GM12878 (cell line): ENCODE results near the gene SCARF1. TPM values are rescaled to one million over a fixed set of nuclear protein-coding genes. Genes with fewer than 3 reads are reported as not detected.

Source experiments
- ATAC-seq: fragments of 200-7000 bp; cut with Tn5 transposase; 3 replicates; pipeline ENCODE4 v1.9.1; 2020; ENCODE audit warnings: mild to moderate bottlenecking, moderate library complexity
- BruUV-seq: library from RNA; stranded (reverse); fragments of 400-500 nt; replicated peaks from 2 replicates; lab custom pipeline; 2021; lab: Mats Ljungman, UMichigan
- CTCF ChIA-PET: fragments of 300-600 bp; sonication (Branson Sonifier 250); formaldehyde crosslinking; extraction: SDS; loops from one replicate; lab custom pipeline; 2021; ENCODE audit warnings: inconsistent platforms; lab: Yijun Ruan, JAX
- POLR2A ChIA-PET: fragments of 350-600 bp; formaldehyde crosslinking; extraction: SDS; loops from one replicate; lab custom pipeline; 2021; ENCODE audit warnings: inconsistent platforms; lab: Charles Lee
- RAD21 ChIA-PET: fragments of 300-600 bp; sonication (Branson Sonifier 250); formaldehyde crosslinking; loops from one replicate; lab custom pipeline; 2023; ENCODE audit warnings: antibody characterized with exemption; ENCODE audit not compliant: unreplicated experiment; lab: Charles Lee
- SMC1A ChIA-PET: fragments of 300-600 bp; sonication (Branson Sonifier 250); formaldehyde crosslinking; loops from one replicate; lab custom pipeline; 2023; ENCODE audit not compliant: unreplicated experiment, uncharacterized antibody; lab: Charles Lee
- DNase-seq: peaks from one replicate; pipeline ENCODE4 v3.0.0-alpha.2; 2011; ENCODE audit warnings: low read depth, low spot score
- FAIRE-seq: peaks from 3 replicates; lab custom pipeline; 2011; peaks lifted over from hg19 to GRCh38; lab: Jason Lieb, UNC
- H2AFZ ChIP-seq: 2 replicates; pipeline ENCODE4 v1.6.0; 2011; ENCODE audit warnings: low read depth, low read length, control low read depth; ENCODE audit not compliant: control insufficient read depth
- H3K27ac ChIP-seq: 2 replicates; pipeline ENCODE4 v1.5.1; 2011; ENCODE audit warnings: control low read depth; ENCODE audit not compliant: control insufficient read depth, insufficient read depth
- H3K27me3 ChIP-seq, 2 experiments: replicated peaks in 1 of 2; 2 replicates each; pipeline versions ENCODE4 v1.6.0 to v1.6.1; 2011; ENCODE audit warnings: low read length in 1 of 2; ENCODE audit not compliant: control insufficient read depth in 2 of 2, insufficient read depth in 2 of 2
- H3K36me3 ChIP-seq, 2 experiments: 2 replicates each; pipeline ENCODE4 v1.5.1; 2011; ENCODE audit warnings: low read length in 1 of 2; ENCODE audit not compliant: control insufficient read depth in 2 of 2, insufficient read depth in 2 of 2
- H3K4me1 ChIP-seq: 2 replicates; pipeline ENCODE4 v1.6.1; 2011; ENCODE audit warnings: mild to moderate bottlenecking, low read length, moderate library complexity, mixed read lengths; ENCODE audit not compliant: control insufficient read depth, insufficient read depth
- H3K4me2 ChIP-seq: 2 replicates; pipeline ENCODE4 v1.6.0; 2011; ENCODE audit warnings: control low read depth; ENCODE audit not compliant: control insufficient read depth, insufficient read depth
- H3K4me3 ChIP-seq: fragments of 200-600 bp; sonication (generic); 2 replicates; pipeline ENCODE4 v1.5.1; 2016
- H3K79me2 ChIP-seq: 2 replicates; pipeline ENCODE4 v1.6.0; 2011; ENCODE audit warnings: low read length; ENCODE audit not compliant: control insufficient read depth, insufficient read depth
- H3K9ac ChIP-seq: 2 replicates; pipeline ENCODE4 v1.8.0; 2011; ENCODE audit warnings: low read length, control low read depth, mixed read lengths; ENCODE audit not compliant: control insufficient read depth, insufficient read depth
- H3K9me3 ChIP-seq: replicated peaks from 3 replicates; pipeline ENCODE4 v1.5.1; 2011; ENCODE audit warnings: mild to moderate bottlenecking, low read length; ENCODE audit not compliant: control insufficient read depth, insufficient read depth
- H4K20me1 ChIP-seq: 2 replicates; pipeline ENCODE4 v1.6.0; 2011; ENCODE audit not compliant: control insufficient read depth, insufficient read depth
- BACH1 ChIP-seq: fragments of 450-650 bp; IDR thresholded peaks from 2 replicates; pipeline ENCODE4 v1.6.1; 2017; ENCODE audit warnings: mild to moderate bottlenecking, borderline replicate concordance
- BRCA1 ChIP-seq: IDR thresholded peaks from 2 replicates; pipeline ENCODE4 v1.6.1; 2011; ENCODE audit warnings: low read depth, low read length, improper control_type of control experiment
- CHD2 ChIP-seq: IDR thresholded peaks from 2 replicates; pipeline ENCODE4 v1.6.1; 2011; ENCODE audit warnings: low read depth, low read length, improper control_type of control experiment, borderline replicate concordance
- CUX1 ChIP-seq: IDR thresholded peaks from 2 replicates; pipeline ENCODE4 v1.6.1; 2012; ENCODE audit warnings: improper control_type of control experiment, low read depth, low read length; ENCODE audit not compliant: insufficient replicate concordance
- FOXM1 ChIP-seq: IDR thresholded peaks from 2 replicates; pipeline ENCODE4 v1.6.1; 2012; ENCODE audit warnings: low read depth, mild to moderate bottlenecking, inconsistent platforms, low read length, moderate library complexity
- IKZF2 ChIP-seq, 2 experiments: fragments of 450-650 bp; IDR thresholded peaks; 2 replicates each; pipeline ENCODE4 v1.6.1; 2017; ENCODE audit warnings: mild to moderate bottlenecking in 2 of 2, moderate library complexity in 2 of 2
- KDM1A ChIP-seq: fragments of 200-600 bp; sonication (generic); IDR thresholded peaks from 2 replicates; pipeline ENCODE4 v1.6.1; 2016; ENCODE audit warnings: borderline replicate concordance
- MTA2 ChIP-seq: fragments of 450-650 bp; IDR thresholded peaks from 2 replicates; pipeline ENCODE4 v1.6.1; 2016; ENCODE audit warnings: low read depth, mild to moderate bottlenecking, moderate library complexity
- MXI1 ChIP-seq: fragments of 150-350 bp; IDR thresholded peaks from 2 replicates; pipeline ENCODE4 v1.6.1; 2011; ENCODE audit warnings: low read depth, mild to moderate bottlenecking, inconsistent platforms, low read length, improper control_type of control experiment
- NFXL1 ChIP-seq: fragments of 450-650 bp; IDR thresholded peaks from 2 replicates; pipeline ENCODE4 v1.6.1; 2017; ENCODE audit warnings: antibody characterized with exemption, mild to moderate bottlenecking, borderline replicate concordance
- POLR2AphosphoS5 ChIP-seq: IDR thresholded peaks from 2 replicates; pipeline ENCODE4 v1.6.1; 2011; ENCODE audit warnings: mild to moderate bottlenecking, low read length, inconsistent platforms
- RELA ChIP-seq: fragments of 450-650 bp; IDR thresholded peaks from 2 replicates; pipeline ENCODE4 v1.8.0; 2014; ENCODE audit warnings: borderline replicate concordance; ENCODE audit not compliant: partially characterized antibody
- RUNX3 ChIP-seq: IDR thresholded peaks from 2 replicates; pipeline ENCODE4 v1.6.1; 2012; ENCODE audit warnings: low read length, inconsistent platforms
- WGBS: methylation state at CpG from one replicate; pipeline ENCODE4 v1.1.6; 2016; ENCODE audit warnings: low lambda C conversion rate; ENCODE audit not compliant: insufficient replicate concordance, insufficient coverage; ENCODE audit errors: missing lambda C conversion rate; 5-methylcytosine and 5-hydroxymethylcytosine counted together
- in situ Hi-C: fragments of 300-500 bp; cut with MboI; formaldehyde crosslinking; loops from 9 replicates; pipeline ENCODE4 v1.14.3; 2018; ENCODE audit warnings: mixed read lengths
- intact Hi-C: fragments of 100-400 bp; cut with micrococcal nuclease; formaldehyde crosslinking; loops from one replicate; pipeline ENCODE4 v1.14.2; 2022; ENCODE audit not compliant: unreplicated experiment
- polyA plus RNA-seq, 11 experiments: library from polyadenylated mRNA; depleted of rRNA in 4 of 11; unstranded in 6 of 11; stranded (reverse) in 5 of 11; fragments of >200 nt; fragmentation: Nextera tagmentation in 4 of 11; fragmentation: Illumina TruSeq in 1 of 11; extraction: Ambion mirVana in 4 of 11; extraction: Trizol in 1 of 11; gene quantifications; 1 replicate in 1 of 11; 2 replicates in 10 of 11; pipeline versions ENCODE4 v1.2.1 to v1.2.3, GENCODE V29; 2011 to 2016; ENCODE audit warnings: inconsistent platforms in 2 of 11, missing spikeins in 2 of 11, low read depth in 1 of 11
- total RNA-seq, 4 experiments: library from RNA; depleted of rRNA in 3 of 4; stranded (reverse); fragments of >200 nt in 3 of 4; fragmentation: Illumina TruSeq in 1 of 4; extraction: Trizol in 1 of 4; gene quantifications; 2 replicates each; pipeline versions ENCODE4 v1.2.1 to v1.2.3, GENCODE V29; 2013 to 2021

SCARF1 gene
- total and polyA plus RNA-seq, 10 of the 15 experiments (the other 5 are each of a cell fraction or from before 2014, with no cell fraction given) = 0.10 to 1.7 (median 0.43) TPM

- POLR2A ChIA-PET = no interaction called here
- 81% methylated on average over 7 of the region's 7 CpGs for WGBS
Observed at GRCh38 chr17:1693339-1693738, 47.8 kb upstream of the SCARF1 start.

More at GRCh38 chr17:1693339-1693738, 47.8 kb upstream of the SCARF1 start:
- Histone ChIP-seq H3K9me3 (no peaks in the 10 kb centered on the region), H3K27ac (no peak overlapping the region), H3K9ac (no peak overlapping the region), H3K79me2 (no peaks in the 10 kb centered on the region), H3K27me3 (no peaks in the 10 kb centered on the region), H3K4me1 (peaks cover 4% of the 10 kb centered on the region), H3K4me2 (no peak overlapping the region), H3K4me3 (no peak overlapping the region), H4K20me1 (no peaks in the 10 kb centered on the region), H2AFZ (no peak overlapping the region), H3K36me3 (no peaks in the 10 kb centered on the region)
- ChIA-PET SMC1A (no interaction called here), CTCF (no interaction called here), RAD21 (interaction anchor here (0.6 kb wide), 1 partner anchor 408 kb away, joined by 3 read pairs; no protein-coding TSS in a partner anchor)
- no TSS peak for BruUV-seq
- no peak for FAIRE-seq
- ATAC-seq = no peak
- TF ChIP-seq RUNX3 (no peak), RELA (no peak), KDM1A (no peak), NFXL1 (no peak), MTA2 (no peak), MXI1 (no peak), BACH1 (no peak), IKZF2 (IDR thresholded peaks at IDR 0.05) (no peak), FOXM1 (no peak), BRCA1 (no peak), CHD2 (no peak), POLR2AphosphoS5 (no peak), CUX1 (no peak)
- DNase-seq = no peak
- intact Hi-C loops = no loop called here
- in situ Hi-C loops = no loop called here
